ENCODE results near the gene NCR1.
"Not testable (repeated sequence)": the region's sequence is repeated elsewhere in the genome, so short reads cannot be mapped to it uniquely, and the experiment has no call there.

NCR1 gene, protein sequence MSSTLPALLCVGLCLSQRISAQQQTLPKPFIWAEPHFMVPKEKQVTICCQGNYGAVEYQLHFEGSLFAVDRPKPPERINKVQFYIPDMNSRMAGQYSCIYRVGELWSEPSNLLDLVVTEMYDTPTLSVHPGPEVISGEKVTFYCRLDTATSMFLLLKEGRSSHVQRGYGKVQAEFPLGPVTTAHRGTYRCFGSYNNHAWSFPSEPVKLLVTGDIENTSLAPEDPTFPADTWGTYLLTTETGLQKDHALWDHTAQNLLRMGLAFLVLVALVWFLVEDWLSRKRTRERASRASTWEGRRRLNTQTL

DNA sequence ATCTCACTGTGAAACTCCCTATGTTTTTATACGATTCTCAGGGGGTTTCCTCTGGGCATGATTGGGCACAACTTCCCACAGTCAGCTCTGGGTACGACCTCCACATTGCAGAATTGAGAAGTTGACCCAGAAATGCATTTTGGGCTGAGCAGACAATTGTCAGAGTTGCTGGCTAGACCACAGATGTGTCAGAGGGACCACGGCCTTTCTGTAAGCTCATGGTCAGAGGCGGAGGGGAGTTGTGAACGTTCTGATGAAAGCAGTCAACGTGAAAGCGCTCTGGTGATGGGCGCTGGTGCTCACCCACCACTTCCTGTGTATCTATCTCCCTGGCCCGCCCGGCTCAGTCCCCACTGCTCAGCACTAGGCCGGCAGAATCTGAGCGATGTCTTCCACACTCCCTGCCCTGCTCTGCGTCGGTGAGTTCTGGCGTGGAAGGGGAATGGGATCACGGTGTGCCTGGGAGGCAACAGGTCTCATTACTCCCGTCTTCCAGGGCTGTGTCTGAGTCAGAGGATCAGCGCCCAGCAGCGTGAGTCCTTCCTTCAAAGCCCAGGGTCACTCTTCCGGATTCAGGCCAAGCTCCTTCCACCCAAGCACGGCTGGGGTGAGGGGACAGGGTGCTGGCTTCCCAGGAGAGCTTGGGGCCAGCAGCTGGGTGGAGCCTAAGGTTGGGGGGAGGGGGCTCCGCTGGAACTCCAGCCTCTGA lies at the start of gene NCR1:
Gene NCR1 (plus strand): TSS at position 346 of the 709 bp plus-strand sequence. CDS start 40 bp downstream, at position 386.
- DNase-seq, result no peak

DNA sequence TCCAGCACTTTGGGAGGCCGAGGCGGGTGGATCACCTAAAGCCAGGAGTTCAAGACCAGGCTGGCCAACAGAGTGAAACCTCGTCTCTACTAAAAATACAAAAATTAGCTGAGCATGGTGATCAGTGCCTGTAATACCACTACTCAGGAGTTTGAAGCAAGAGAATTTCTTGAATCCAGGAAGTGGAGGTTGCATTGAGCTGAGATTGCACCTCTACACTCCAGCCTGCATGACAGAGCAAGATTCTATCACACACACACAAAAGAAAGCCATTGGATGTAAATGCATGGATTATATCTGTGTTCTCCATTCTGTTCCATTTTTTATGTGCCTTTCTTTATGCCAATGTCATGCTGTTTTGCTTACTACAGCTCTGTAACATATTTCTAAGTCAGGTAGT lies 47.5 kb upstream of the NCR1 start:
- not testable (repeated sequence) for DNase-seq

DNA sequence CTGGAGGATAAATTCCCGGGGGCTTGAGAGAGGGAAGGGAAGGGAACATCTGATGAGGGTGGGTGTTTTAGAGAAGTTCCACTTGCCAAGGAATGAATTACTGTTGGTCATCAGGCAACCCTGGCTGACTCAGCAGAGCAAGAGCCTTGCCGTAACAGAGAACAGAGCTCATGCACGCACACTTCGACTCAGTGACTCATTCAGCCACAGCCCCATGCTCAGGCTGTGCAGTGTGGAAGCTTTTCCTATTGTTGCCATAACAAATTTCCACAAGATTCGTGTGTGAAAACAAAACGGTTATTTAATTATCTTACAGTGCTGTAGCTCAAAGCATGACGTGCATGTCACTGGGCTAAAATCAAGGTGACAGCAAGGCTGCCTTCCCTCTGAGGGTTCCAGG lies 46.5 kb upstream of the NCR1 start:
- DNase-seq, result not testable (repeated sequence)

DNA sequence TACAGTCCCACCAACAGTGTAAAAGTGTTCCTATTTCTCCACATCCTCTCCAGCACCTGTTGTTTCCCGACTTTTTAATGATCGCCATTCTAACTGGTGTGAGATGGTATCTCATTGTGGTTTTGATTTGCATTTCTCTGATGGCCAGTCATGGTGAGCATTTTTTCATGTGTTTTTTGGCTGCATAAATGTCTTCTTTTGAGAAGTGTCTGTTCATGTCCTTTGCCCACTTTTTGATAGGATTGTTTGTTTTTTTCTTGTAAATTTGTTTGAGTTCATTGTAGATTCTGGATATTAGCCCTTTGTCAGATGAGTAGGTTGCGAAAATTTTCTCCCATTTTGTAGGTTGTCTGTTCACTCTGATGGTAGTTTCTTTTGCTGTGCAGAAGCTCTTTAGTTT lies 42.5 kb upstream of the NCR1 start:
- not testable (repeated sequence) for DNase-seq

DNA sequence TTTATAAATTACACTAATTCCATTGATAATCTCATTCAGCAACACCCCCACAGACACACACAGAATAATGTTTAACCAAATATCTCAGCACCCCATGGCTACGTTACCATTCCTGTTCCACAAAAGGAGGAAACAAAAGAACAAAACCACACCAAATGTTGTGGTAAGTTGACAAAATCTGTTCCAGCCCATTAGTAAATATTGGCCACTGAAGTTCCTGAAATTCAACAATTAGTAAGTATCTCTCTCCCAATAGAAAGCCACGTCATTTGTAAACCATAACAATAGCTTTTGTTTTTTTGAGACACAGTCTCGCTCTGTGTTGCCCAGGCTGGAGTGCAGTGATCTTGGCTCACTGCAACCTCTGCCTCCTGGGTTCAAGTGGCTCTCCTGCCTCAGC lies 34.3 kb upstream of the NCR1 start:
- DNase-seq, result no peak

DNA sequence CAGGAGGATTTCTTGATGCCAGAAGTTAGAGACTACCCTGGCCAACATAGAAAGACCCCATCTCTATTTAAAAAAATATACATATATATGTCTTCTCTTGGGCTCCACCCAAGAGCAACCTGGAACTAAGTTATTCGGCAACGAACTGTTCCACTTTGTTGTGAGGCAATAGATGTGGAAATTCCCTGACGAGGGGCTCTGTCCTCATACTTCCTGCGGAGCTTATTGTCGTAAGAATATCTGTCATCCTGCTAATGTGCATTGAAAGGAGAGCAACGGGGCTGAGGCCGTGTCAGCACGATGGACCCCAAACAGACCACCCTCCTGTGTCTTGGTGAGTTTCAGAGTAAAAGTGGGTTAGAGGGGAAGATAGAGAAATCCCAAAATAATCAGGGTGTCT lies 32.0 kb upstream of the NCR1 start, which contains the start of gene FCAR:
Gene FCAR (plus strand): TSS at position 246 of the 400 bp plus-strand sequence. CDS start 55 bp downstream, at position 301.
- no peak for DNase-seq

DNA sequence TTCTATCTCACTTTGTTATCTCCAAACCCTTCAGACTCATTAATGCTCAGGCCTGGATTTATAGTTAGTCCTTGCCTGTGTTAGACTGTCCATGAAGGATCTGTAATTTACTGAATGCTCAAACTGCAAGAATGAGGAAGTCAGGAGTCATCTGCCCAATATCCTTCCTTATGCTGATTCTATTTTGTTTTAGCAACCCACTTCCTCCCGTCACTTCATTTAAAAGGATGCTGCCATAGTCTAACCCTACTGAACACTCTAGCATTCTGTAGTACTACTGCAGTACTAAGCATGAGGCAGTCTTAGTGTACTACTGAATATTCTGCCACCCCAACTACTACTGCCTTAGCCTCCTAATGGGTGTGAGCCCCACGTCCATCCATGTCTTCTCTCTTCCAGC lies 30.4 kb upstream of the NCR1 start:
- no peak for DNase-seq

DNA sequence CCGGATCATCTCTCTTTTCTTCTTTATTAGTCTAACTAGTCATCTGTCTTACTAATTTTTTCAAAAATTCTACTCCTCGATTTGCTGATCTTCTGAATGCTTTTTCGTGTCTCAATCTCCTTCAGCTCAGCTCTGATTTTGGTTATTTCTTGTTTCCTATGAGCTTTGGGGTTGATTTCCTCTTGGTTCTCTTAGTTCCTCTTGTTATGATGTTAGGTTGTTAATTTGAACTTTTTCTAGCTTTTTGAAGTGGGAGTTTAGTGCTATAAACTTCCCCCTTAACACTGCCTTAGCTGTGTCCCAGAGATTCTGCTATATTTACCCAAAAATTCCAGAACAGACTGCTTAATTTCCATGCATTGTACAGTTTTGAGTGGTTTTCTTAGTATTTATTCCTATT lies 28.5 kb upstream of the NCR1 start:
- DNase-seq, result no peak

DNA sequence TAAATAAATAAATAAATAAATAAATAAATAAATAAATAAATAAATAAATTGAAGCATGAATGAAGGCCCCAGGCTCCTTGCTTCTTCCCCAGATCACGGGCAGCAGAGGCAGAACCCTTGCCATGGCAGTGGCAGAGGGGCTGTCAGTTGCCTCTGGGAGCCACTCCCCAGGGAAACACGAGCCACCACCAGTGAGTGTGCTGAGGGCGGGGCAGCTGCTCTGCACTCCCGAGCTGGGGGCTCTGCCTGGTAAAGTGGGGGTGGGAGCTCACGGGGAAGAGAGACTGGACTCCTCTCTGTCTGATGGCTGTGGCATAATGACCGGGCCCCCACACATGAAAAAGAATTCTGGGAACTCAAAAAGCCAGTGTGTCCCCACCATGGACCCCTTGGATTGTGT lies 24.1 kb upstream of the NCR1 start:
- DNase-seq, result no peak

DNA sequence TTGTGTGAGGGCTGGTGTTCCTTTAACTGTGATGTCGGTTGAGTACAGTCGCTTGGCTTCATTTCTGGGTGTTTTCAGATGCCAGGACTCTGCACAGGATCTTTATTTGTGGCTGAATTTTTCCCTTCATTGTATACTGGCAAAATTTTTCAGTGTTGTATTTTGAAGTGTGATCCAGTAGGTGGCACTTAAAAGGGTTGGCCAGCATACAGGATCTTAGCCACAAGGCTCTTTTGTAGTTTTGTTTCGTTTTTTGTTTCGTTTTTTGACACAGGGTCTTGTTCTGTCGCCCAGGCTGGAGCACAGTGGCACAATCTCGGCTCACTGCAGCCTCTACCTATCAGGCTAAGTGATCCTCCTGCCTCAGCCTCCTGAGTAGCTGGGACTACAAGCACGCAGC lies 23.2 kb upstream of the NCR1 start:
- DNase-seq, result no peak

DNA sequence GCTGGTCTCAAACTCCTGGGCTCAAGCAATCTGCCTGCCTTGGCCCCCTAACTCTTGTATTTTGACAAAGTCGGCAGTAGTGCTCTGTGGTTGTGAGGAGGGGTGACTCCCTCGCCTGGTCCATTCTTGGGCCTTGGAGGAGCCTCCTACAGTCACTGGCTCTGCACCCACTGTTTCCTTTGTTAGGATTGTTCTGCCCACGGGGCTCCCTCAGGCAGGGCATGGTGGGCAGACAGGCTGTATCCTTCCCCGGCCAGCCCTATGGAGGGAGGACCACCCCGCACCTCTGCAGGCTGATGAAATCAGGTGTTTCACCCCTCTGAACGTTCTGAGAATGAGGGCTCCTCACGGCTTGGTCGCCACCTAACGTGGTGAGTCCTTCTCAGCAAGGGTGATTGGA lies 22.7 kb upstream of the NCR1 start:
- no peak for DNase-seq

DNA sequence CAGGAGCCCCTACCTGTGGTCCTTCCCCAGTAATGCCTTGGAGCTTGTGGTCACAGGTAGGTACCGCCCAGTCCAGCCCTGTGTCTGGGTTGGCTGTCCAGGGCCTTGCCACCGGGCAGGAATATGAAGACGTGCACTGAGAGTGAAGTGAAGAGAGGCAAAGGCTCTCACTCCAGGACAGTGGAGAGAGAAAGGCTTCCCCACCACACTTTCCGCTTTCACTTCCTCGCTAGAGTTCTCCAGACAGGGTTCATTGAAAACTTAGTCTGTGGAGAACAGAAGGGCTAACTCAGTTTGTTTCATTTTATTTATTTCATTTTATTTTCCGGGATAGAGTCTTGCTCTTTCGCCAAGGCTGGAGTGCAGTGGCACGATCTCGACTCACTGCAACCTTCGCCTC lies 17.7 kb upstream of the NCR1 start:
- DNase-seq, result no peak

DNA sequence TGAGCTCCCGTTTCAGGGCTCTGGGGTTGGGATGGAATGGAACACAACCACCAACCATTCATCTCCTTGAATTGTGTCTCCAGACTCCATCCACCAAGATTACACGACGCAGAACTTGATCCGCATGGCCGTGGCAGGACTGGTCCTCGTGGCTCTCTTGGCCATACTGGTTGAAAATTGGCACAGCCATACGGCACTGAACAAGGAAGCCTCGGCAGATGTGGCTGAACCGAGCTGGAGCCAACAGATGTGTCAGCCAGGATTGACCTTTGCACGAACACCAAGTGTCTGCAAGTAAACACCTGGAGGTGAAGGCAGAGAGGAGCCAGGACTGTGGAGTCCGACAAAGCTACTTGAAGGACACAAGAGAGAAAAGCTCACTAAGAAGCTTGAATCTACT lies 16.4 kb upstream of the NCR1 start:
- DNase-seq, result no peak

DNA sequence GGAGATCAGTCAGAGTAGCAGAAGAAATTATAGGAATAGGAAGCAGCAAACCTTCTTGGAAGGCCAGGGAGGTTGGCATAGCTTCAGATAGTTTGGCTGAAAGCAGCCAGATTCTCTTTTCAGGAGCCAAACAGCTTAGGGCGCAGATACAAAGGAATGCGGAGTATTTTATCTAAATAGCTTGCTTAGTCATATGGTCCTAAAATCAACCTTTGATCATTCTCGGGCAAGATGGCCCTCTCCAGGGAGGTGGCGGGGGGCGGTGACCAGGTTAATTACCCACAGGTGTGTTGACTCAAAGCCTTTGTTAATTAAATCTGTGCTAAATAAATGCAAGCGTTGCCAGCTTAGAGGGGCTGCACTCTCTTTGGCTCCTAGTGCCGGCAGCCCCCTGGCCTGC lies 12.5 kb upstream of the NCR1 start:
- DNase-seq, result no peak

DNA sequence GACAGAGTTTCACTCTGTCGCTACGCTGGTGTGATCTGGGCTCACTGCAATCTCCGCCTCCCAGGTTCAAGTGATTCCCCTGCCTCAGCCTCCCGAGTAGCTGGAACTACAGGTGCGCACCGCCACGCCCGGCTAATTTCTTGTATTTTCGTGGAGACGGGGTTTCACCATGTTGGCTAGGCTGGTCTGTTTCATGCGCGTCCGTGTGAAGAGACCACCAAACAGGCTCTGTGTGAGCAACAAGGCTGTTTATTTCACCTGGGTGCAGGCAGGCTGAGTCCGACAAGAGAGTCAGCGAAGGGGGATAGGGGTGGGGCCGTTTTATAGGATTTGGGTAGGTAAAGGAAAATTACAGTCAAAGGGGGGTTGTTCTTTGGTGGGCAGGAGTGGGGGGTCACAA lies 11.8 kb upstream of the NCR1 start:
- not testable (repeated sequence) for DNase-seq

DNA sequence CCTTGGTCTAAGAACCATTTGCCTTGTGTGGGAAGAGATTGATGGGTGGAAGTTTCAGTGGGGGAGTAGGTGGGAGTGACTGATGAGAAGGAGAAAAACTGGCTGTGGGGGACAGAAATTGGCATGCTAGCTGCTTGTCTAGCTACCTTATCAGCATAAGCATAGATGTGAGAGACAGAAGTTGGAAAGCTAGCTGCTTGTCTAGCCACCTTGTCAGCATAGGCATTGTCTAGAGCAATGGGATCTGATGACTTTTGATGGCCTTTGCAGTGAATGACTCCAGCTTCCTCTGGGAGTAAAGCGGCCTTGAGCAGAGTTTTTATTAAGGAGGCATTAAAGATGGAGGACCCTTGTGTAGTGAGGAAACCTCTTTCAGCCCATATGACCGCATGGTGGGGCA lies 9.9 kb upstream of the NCR1 start:
- DNase-seq, result no peak

DNA sequence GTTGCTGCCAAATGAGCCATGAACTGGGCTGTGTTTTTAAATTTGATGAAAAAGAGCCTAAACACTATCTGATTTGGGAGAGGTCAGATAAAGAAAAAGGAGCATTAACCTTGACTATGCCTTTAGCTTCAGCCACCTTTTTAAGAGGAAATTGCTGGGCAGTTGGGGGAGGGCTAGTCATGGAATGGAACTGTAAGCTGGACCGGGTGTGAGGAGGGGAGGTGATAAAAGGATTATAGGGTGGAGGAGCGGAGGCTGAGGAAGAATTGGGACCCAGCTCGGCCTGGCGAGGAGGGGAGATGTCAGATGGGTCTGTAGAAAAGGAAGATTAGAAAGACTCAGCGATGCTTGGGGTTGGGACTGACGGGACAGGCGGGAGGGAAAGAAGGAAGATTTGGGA lies 7.3 kb upstream of the NCR1 start:
- not testable (repeated sequence) for DNase-seq

DNA sequence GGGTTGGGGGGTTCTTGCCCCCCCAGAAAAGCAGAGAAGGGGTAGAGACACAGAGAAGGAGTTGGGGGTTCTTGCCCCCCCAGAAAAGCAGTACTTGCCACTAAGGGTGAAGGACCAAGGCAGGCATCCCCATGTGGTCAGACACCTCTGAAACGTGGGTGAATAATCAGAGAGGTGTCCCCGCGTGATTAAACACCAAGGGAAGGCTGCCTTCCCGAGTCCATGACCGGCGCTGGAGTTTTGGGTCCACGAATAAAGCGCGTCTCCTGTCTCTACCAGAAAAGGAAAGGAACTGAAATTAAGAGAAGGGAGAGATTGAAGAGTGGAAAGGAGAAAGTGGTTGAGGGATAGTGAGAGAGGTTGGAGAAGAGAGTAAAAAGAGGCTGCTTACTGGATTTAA lies 6.3 kb upstream of the NCR1 start:
- DNase-seq, result not testable (repeated sequence)

DNA sequence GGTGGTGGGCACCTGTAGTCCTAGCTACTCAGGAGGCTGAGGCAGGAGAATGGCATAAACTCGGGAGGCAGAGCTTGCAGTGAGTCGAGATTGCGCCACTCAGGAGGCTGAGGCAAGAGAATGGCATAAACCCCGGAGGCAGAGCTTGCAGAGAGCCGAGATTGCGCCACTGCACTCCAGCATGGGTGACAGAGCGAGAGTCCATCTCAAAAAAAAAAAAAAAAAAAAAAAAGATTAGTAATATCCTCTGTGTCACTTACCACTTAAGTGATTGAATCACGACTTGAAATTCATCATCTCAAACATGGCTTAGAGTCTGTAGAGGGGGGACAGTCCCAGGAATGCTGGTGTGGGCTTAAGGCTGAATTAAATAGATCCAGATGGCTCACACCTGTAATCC lies 4.8 kb upstream of the NCR1 start:
- not testable (repeated sequence) for DNase-seq

DNA sequence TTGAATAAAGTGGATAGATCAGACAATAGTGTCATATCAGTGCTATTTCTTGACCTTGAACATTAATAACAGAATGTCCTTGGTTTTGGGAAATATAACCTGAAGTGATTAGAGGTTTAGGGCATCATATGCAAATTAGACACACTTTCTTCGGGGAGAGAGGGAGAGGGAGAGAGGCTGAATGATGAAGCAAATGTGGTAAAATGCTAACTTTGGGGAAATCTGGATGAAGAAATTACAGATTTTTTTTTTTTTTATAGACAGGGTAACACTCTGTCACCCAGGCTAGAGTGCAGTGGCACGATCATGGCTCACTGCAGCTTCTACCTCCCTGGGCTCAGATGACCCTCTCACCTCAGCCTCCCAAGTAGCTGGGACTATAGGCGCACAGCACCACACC lies 3.9 kb upstream of the NCR1 start:
- no peak for DNase-seq

DNA sequence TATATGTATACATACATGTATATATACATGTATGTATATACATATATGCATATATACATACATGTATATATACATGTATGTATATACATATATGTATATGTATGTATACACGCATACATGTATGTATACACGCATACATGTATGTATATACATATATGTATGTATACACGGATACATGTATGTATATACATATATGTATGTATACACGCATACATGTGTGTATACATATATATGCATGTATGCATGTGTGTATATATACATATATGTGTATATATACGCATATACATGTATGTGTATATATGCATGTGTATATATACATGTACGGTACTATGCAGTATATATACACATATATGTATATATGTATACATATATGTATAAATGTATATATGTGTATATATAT lies 2.6 kb upstream of the NCR1 start:
- no peak for DNase-seq

DNA sequence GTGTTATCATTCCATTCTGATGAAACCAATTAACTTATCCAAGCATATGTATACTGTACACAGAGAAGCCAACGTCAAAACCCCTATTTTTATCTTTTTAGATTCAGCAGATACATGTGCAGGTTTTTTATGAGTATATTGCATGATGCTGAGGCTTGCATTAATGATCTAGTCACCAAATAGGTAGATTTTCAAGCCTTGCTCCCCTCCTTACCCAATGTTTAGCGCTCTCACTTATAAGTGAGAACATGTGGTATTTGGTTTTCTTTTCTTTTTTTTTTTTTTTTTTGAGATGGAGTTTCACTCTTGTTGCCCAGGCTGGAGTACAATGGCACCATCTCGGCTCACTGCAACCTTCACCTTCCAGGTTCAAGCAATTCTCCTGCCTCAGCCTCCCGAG lies 1.7 kb upstream of the NCR1 start:
- DNase-seq, result not testable (repeated sequence)

DNA sequence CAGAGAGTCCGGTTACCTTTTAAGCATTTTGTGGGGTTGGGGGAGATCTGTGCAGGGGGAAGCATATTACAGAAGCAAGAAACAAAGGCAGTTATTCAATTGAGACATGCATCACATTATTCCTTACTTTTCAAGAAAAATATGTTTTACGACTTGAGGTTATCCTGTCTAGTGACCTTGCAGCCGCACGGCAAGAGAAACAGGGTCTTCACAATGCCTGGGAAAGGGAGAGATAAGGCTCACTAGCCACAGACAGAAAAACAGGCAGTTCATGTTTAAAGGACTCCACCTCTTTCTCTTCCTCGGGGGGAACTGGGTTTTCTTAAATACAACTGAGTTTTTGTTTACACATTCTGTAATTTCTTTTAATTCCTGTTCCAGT lies 536 bp upstream of the NCR1 start:
- DNase-seq, result no peak

DNA sequence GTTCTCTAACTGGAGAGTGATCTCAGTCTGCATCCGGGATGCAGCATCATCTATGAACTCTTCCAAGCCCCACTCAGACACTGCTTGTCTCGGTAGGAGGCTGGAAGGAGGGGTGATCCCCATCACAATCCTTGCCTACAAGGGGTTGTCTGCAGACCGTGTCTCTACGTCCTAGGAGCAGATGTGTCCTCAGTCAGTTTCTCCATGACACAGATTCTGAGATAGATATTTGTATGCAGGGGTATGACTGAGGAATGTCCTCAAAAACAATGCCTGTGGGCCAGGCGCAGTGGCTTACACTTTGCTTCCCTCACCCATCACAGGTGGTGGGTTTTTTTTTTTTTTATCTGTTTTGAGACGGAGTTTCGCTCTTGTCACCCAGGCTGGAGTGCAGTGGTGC lies 871 bp downstream of the NCR1 start:
- DNase-seq, result no peak

DNA sequence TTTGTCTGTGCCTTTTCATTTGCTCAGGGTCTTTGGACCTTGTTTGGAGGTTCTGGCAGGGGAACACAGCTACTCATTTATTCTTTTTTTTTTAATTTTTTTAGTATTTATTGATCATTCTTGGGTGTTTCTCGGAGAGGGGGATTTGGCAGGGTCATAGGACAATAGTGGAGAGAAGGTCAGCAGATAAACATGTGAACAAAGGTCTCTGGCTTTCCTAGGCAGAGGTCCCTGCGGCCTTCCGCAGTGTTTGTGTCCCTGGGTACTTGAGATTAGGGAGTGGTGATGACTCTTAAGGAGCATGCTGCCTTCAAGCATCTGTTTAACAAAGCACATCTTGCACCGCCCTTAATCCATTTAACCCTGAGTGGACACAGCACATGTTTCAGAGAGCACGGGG lies 2.0 kb downstream of the NCR1 start:
- DNase-seq, result not testable (repeated sequence)
